AG04449 (cell line): ENCODE data around the gene FKBP2.

Experiments used
- CTCF ChIA-PET: fragments of 350-600 bp; formaldehyde crosslinking; extraction: SDS; loops from one replicate; lab custom pipeline; 2021; ENCODE audit warnings: antibody characterized with exemption; lab: Yijun Ruan, JAX
- POLR2A ChIA-PET: fragments of 400-600, 350-600 bp; formaldehyde crosslinking; extraction: SDS; loops from one replicate; lab custom pipeline; 2020; ENCODE audit warnings: antibody characterized with exemption, inconsistent platforms; lab: Yijun Ruan, JAX
- DNase-seq: peaks from one replicate; pipeline ENCODE4 v3.0.0-alpha.2; 2010; ENCODE audit warnings: low read depth, low spot score
- H3K4me3 ChIP-seq: 2 replicates; pipeline ENCODE4 v1.5.1; 2011; ENCODE audit warnings: low read depth, mild to moderate bottlenecking, control low read depth, low read length
- TF ChIP-seq, protein P1 (sequence below): IDR thresholded peaks from one replicate; pipeline ENCODE4 v1.5.1; 2011; ENCODE audit warnings: mild to moderate bottlenecking, moderate library complexity, low read length, control low read depth, inconsistent platforms; ENCODE audit not compliant: insufficient read depth; ENCODE audit errors: missing control alignments

Gene FKBP2

DNA sequence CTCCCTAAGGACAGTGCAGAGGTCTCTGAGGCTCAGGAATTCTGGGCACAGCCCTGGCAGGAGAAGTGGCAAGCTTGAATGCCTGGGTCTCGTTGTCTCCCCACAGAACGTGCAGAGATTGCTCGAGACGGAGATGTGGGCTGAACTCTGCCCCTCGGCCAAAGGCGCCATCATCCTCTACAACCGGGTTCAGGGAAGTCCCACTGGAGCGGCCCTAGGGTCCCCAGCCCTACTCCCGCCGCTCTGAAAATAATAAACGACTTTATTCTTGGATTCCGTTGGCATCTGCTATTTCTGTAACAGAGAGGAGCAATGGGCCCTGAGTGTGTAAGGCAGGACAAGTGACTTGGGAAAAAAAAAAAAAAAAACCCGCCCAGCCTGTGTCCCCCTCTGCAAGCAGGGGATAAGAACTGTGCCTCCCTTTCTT, 11.1 kb upstream of the FKBP2 start:
- ChIA-PET CTCF (interaction anchor here (3.2 kb wide), 1 partner anchor 25 kb away, joined by 10 read pairs; no protein-coding TSS in a partner anchor), POLR2A (interaction anchor here (0.6 to 1.0 kb wide), 2 partner anchors 15 to 44 kb away, joined by 3 to 5 read pairs; partner anchors contain the start of gene STIP1)
- TF ChIP-seq, protein P1, sequence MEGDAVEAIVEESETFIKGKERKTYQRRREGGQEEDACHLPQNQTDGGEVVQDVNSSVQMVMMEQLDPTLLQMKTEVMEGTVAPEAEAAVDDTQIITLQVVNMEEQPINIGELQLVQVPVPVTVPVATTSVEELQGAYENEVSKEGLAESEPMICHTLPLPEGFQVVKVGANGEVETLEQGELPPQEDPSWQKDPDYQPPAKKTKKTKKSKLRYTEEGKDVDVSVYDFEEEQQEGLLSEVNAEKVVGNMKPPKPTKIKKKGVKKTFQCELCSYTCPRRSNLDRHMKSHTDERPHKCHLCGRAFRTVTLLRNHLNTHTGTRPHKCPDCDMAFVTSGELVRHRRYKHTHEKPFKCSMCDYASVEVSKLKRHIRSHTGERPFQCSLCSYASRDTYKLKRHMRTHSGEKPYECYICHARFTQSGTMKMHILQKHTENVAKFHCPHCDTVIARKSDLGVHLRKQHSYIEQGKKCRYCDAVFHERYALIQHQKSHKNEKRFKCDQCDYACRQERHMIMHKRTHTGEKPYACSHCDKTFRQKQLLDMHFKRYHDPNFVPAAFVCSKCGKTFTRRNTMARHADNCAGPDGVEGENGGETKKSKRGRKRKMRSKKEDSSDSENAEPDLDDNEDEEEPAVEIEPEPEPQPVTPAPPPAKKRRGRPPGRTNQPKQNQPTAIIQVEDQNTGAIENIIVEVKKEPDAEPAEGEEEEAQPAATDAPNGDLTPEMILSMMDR, result no peak

DNA sequence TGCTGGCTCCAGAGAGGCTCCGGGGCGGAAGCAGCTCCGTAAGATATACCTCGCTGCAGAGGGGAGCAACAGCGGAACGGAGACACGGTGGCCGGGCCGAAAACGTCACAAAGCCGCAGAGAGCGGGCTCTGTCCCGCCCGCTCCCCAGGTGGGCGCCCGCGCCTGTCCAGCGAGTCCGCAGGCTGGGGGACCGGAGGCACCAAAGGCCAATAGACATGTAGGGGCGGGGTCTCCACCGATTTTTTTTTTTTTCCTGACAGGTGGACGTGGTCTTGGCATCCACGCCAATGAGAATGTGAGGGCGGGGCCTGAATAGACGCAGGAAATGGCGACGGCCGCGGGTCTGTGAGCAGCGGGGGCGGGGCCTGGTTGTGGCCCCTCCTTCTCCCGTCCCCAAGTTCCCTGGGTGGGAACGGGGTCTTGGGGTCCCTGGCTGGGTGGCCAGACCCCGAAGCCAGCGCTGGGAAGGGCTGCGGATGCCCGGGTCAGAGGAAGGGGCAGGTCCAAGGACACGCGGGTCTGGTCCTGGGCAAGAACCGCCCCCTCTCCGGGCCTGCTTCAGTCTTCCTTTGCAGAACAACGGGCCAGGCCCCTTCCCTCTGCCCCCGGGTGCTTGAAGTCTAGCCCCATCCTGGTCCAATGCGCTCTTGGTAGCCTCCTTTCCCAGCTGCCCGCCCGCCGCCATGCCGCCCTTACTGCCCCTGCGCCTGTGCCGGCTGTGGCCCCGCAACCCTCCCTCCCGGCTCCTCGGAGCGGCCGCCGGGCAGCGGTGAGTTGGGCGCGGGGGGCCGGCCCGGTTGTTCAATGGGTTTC, 10.5 kb upstream of the FKBP2 start, which contains the start of gene DNAJC4:
Gene DNAJC4 (plus strand): TSS at position 378 of the 814 bp plus-strand sequence. CDS start 307 bp downstream, at position 685.
- peak within 1 kb of the TSS; percentile 81 for H3K4me3 ChIP-seq
- TF ChIP-seq, protein P1, result no peak
- CTCF ChIA-PET, result interaction anchor here (2.0 to 3.2 kb wide), 2 partner anchors 26 to 72 kb away, joined by 7 to 10 read pairs; no protein-coding TSS in a partner anchor
- POLR2A ChIA-PET, result interaction anchor here (0.6 to 1.0 kb wide), 2 partner anchors 15 to 45 kb away, joined by 3 to 5 read pairs; partner anchors contain the start of gene STIP1
- no peak for DNase-seq

More for the DNA sequence above, 11.1 kb upstream of the FKBP2 start:
- no peak for DNase-seq
- peak overlapping the region; percentile 81 for H3K4me3 ChIP-seq

DNA sequence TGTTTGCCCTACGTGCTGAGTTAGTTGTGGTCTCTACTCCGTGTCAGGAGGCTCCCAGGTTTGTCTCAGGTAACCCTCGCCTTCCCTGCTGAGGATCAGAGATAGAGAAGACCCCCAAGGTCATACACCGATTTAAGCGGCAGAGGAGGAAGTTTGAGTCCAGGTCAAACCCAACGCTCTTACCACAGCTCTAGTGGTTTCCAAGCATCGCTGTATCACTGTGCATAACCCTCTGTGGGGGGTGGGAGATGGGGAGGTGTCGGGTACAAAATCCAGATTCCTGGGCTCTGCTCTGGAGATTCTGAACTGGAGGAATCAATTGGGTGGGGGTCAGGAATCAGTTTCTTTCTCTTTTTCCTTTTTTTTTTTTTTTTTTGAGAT, 9.9 kb upstream of the FKBP2 start:
- TF ChIP-seq, protein P1, result no peak
- H3K4me3 ChIP-seq, result peak overlapping the region; percentile 81
- POLR2A ChIA-PET, result no interaction called here
- no peak for DNase-seq
- CTCF ChIA-PET, result interaction anchor here (1.1 to 3.2 kb wide), 3 partner anchors 25 to 71 kb away, joined by 3 to 10 read pairs (median 7); partner anchors contain the start of gene FERMT3

DNA sequence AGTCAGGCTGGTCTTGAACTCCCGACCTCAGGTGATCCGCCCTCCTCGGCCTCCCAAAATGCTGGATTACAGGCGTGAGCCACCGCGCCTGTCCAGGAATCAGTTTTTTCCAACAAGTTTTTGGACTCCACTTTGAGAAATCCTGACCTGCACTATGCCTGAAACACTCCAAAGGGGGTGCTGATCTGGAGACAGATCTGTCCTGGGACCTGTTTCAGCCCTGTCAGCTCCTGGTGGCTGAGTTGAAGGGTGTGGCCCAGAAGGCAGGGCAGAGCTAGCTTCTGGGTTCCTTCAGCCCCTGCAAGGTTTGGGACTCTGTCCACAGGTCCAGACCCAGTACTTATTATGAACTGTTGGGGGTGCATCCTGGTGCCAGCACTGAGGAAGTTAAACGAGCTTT, 9.3 kb upstream of the FKBP2 start:
- TF ChIP-seq, protein P1, result no peak
- CTCF ChIA-PET, result interaction anchor here (1.1 to 3.2 kb wide), 4 partner anchors 20 to 71 kb away, joined by 3 to 12 read pairs (median 8); partner anchors contain the start of genes FERMT3 and PLCB3
- POLR2A ChIA-PET, result interaction anchor here (0.7 to 0.9 kb wide), 2 partner anchors 10 to 18 kb away, joined by 3 read pairs; no protein-coding TSS in a partner anchor
- no peak for DNase-seq
- no peak overlapping the region; the same call in 1 of the 2 replicates for H3K4me3 ChIP-seq

DNA sequence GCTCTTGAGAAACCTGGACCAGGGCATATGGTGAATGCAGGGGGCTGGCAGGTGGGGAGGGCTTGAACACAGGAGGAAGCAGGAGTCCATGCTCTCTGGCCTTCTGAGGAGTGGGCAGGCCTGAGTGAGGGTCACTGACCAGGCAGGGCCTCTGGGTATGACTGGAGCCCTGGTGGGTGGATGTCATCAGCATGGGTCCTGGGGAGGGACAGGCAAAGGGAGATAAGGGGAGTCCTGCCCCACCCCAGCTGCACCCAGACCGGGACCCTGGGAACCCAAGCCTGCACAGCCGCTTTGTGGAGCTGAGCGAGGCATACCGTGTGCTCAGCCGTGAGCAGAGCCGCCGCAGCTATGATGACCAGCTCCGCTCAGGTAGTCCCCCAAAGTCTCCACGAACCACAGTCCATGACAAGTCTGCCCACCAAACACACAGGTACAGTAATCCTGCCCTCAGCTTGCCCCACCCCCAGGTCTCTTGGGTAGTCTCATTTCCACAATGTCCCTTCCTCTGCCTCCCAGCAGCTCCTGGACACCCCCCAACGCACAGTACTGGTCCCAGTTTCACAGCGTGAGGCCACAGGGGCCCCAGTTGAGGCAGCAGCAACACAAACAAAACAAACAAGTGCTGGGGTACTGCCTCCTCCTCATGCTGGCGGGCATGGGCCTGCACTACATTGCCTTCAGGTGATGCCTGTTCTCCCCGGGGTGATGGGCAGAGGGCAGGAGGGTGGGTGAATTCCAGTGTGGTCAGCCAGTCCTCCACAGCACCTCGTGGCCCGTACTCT, 8.5 kb upstream of the FKBP2 start:
- POLR2A ChIA-PET, result interaction anchor here (0.7 to 1.1 kb wide), 3 partner anchors 9 to 17 kb away, joined by 3 to 5 read pairs (median 3); no protein-coding TSS in a partner anchor
- CTCF ChIA-PET, result interaction anchor here (0.9 to 3.2 kb wide), 6 partner anchors 9 to 70 kb away, joined by 3 to 12 read pairs (median 6); partner anchors contain the start of genes FERMT3, FKBP2 and PLCB3
- TF ChIP-seq, protein P1, result no peak

More for the DNA sequence above, 8.5 kb upstream of the FKBP2 start:
- DNase-seq, result no peak
- no peak overlapping the region for H3K4me3 ChIP-seq
